HG03039 (cell line): ENCODE measurements around the gene STS.

ENCODE experiments used
- ATAC-seq: cut with Tn5 transposase; IDR thresholded peaks from one replicate; pipeline ENCODE4 v1.9.1; 2021; ENCODE audit warnings: mild to moderate bottlenecking, moderate library complexity; ENCODE audit not compliant: unreplicated experiment

The STS gene

GRCh38 chrX:7134981-7135380 lies 12.5 kb upstream of the STS start:
- no peak for ATAC-seq

DNA sequence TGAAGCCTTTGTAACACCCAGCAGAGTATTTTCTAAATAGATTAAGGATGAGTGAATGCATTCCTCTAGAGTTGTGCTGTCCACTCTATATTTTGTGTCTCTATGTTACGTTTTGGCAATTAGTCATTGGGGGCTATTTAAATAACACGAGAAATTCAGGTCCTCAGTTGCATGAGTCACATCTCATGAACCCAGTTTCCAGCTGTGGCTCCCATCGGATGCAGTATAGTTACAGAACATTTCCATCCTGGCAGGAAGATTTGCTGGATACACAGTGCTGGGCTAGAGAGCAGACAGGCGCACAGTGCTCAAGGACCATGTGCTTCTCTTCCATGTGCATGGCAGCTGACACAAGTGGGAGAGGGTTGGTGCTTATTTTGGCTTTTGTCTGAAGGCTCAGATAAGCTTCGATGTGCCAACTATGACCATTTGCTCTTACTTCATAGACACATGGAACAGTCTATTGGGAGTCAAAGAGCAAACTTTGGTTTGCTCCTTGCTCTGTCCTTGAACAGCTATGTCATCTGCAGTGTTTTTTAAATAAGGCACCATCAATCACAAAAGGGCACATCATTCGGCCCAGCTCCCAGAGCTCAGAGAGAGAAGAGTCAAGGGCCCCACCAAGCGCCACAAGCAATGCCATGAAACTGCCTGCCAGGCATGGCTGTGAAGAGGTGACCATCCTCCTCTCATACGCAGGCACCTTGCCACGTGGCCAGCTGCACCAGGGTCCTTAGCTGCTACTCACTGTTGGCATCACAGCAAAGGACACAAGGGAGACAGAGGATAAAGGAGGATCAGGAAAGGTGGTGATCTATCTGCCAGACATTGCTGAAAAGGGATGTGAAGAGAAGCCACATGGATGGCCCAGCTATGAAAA lies 8.1 kb upstream of the STS start:
- ATAC-seq, result no peak

- ATAC-seq, result no peak
Observed at GRCh38 chrX:7143076-7143475, 4.4 kb upstream of the STS start.

GRCh38 chrX:7143941-7144525 lies 3.5 kb upstream of the STS start:
- ATAC-seq, result no peak

- ATAC-seq, result no peak
Observed at GRCh38 chrX:7145454-7145853, 2.1 kb upstream of the STS start.

DNA sequence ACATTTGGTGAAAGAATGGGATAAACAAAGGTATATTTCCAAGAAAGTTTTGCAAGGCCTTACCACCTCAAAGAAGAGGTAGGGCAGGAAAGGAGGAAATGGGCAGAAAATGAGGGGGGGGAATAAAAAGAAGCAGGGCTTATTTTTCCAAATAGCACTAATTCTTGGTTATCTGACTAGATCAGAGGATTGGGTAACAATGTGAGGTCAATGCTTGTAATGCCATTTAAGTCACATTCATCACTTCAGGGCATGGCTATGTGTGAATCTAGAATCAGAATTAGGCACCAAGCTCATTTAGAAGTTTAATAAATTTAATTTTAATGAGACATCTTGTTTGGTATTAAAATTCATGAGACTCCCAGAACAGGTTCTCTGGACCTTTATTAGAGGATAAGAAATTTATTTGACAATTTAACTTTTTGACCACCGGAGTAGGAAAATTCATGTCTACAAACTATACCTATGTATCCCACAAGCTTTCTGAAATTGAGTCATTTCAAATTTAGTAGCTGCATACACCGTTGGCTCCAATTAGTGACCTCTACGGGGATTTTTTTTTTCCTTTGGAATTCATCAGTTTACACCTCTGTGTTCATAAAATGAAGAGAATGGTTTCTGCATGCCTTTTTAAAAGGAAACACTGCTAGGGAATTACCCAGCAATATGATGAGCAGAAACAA lies 1.4 kb upstream of the STS start:
- ATAC-seq, result no peak

- peak; percentile 16 for ATAC-seq
Observed at GRCh38 chrX:7146703-7147412, 654 bp upstream of the STS start.

DNA sequence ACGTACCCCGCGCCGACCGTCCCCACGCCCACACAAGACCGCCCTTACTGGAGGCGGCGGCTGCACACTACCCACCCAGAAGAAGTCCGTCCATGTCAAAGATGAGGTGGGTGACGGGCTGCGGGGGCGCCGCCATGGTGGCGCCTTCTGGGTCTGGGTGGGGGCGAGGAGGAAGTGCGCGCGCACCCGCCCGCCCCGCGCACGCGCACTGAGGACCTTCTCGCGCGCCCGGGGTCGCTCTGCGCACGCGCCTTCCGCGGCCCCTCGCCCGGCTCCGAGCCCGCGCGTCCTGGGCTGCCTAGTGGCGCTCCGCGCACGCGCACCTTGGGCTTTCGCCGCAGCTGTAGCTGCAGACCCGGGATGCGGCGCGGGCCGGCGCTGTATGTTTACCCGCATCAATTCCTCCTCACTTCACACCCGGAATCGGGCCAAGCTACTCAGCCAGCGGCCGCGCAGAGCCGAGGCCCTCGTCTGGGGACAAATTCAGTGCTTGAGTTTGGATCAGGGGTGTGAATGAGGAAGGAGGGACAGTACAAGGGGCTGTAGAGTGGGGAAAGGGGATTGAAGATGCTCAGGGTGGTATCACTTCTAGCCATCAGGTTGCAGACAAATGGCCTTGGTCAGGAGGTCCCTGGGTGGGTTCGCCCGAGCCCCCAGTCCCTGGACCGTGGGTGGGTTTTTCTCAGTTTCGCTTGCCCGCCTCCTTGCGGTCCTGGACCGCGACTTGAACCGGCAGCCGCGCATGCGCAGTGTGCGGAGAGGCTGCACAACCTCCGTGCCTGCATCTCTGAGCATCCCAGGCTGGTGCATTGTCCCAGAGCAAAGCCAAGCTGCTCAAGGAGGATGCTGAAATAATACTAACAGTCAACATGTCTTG lies 704 bp downstream of the STS start, which contains the start of gene PUDP:
TSS of gene PUDP (minus strand) at position 176 of the 877 bp plus-strand sequence. CDS start at position 136, 40 bp downstream.
- peak; percentile 74 for ATAC-seq

GRCh38 chrX:7149411-7149810 lies 1.9 kb downstream of the STS start:
- ATAC-seq, result no peak

GRCh38 chrX:7153231-7153630 lies 5.7 kb downstream of the STS start:
- ATAC-seq, result no peak

DNA sequence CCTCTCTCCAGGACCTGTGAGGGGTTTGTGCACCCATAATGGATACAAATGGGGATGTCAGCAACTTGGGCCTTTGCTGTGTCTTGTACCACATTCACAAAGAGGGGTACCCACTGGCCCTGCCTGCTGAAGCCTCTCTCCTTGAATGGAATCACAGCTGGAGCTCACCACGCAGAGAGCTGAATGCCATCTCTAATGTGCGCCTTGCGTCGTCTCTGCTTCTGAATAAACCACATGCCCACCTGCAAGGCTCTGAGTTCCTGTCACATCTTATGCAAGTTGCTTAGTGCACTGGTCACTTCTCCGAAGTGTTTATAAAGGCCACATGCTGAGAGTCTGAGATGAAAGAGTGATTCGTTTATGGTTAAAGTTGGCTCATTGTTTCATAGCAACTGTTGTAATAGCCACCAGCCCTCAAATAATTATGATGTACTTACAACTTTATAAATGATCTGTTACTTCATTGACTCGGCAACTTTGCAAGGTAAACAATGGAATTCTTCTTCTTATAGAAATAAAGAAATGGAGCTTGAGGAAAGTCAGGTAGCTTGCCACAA lies 6.6 kb downstream of the STS start:
- ATAC-seq, result no peak

DNA sequence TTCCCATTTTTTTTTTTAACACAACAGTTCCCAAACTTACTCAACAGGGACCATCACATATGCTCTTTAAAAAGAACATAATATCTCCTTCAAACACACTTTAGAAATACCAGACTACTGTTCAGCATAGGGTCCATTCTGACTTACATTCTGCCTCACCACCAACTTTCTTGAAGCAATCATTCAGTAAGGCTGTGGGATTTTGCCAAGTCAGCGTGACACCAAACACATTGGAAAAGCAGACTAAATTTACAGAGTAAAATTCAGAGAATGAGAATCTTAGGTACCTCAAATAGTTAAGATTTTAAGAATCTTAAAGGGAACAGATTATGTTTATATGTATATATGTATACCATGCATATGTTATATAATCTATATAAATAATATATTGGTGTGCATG lies 7.7 kb downstream of the STS start:
- no peak for ATAC-seq

- ATAC-seq, result no peak
Observed at GRCh38 chrX:7156879-7157278, 9.4 kb downstream of the STS start.

DNA sequence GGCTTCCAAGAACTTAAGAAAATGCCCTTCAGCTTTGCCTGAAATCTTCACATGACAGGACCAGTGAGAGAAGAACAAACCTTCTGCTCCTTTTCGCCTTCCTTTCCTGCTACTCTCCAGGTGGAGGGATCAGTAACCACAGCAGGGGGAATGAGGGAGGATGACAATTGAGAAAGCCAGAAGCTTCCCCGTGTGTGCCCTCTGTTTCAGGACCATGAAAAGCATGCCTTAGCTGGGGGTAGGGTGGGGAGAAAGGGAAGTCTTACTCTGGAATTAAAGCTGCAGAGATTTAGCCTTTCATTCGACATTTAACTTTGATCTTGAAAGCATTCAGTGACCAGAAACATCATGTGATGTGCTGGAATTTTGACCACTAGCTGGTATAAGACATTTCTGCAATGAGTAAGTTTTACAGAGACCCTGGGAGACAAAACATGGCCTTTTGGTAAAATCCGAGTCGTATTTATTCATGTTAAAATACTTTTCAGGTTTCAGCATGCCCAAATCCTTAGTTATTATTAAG lies 11.0 kb downstream of the STS start:
- ATAC-seq, result no peak

- ATAC-seq, result no peak
Observed at GRCh38 chrX:7159149-7159861, 11.8 kb downstream of the STS start.

- no peak for ATAC-seq
Observed at GRCh38 chrX:7163146-7163677, 15.7 kb downstream of the STS start.

- no peak for ATAC-seq
Observed at GRCh38 chrX:7164174-7164573, 16.7 kb downstream of the STS start.

DNA sequence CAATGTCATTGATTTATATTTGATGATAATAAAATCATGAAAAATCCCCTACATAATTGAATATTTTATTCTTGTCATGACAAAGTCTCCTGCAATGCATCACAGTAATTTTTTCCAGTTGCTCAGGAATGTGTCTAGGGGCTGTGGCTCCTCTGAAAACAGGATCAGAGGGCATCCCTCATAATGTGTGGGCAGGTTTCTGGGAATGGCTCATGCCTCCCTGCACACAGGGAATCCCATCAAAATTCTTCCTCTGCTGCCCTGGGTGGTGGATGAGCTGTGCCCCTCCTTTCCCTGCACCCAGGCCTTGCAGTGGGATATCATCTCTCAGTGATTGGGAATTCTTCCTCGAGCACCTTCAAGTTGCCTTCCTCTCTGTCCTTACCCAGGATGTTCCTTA lies 20.9 kb downstream of the STS start:
- no peak for ATAC-seq

DNA sequence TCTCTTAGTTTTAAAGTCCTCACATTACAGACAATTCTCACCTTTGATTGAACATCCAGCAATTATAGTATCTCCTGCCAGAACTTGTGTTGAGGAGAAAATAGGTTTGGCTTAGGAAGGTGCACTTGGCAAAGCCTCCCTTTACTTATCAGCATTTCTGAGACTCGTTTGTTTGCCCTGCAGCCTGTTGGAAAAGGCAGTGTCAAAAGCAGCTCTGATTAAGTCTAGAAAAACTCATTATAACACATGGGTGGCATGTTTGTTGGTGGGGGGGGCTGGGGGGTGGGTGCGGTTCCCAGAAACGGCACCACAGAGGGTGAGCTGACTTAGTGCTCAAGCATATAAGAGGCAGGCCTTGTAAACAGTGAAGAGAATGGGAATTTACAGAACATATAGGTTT lies 22.1 kb downstream of the STS start:
- no peak for ATAC-seq
